Dendritic cell treated with granulocyte-macrophage colony-stimulating factor and Interleukin-4, amounts not matched to agents 40 ng/mL and 50 ng/mL, for 4 days (primary cell): ENCODE results near the gene PCNP.
"Not testable (repeated sequence)": the region's sequence is repeated elsewhere in the genome, so short reads cannot be mapped to it uniquely, and the experiment has no call there.

ENCODE experiments used
- H3K27ac Mint-ChIP-seq: one replicate; pipeline ENCODE4 v1.8.0; 2022; ENCODE audit warnings: mild to moderate bottlenecking, mixed read lengths
- H3K27me3 Mint-ChIP-seq: one replicate; pipeline ENCODE4 v1.8.0; 2022; ENCODE audit warnings: mild to moderate bottlenecking, mixed read lengths
- H3K36me3 Mint-ChIP-seq: one replicate; pipeline ENCODE4 v1.8.0; 2022; ENCODE audit warnings: low read depth, mixed read lengths
- H3K4me1 Mint-ChIP-seq: one replicate; pipeline ENCODE4 v1.8.0; 2022; ENCODE audit warnings: low read depth, mixed read lengths
- H3K4me3 Mint-ChIP-seq: one replicate; pipeline ENCODE4 v1.8.0; 2022; ENCODE audit warnings: mild to moderate bottlenecking, moderate library complexity, mixed read lengths
- H3K9me3 Mint-ChIP-seq: one replicate; pipeline ENCODE4 v1.8.0; 2022; ENCODE audit warnings: mixed read lengths
- intact Hi-C: fragments of 100-400 bp; cut with micrococcal nuclease; formaldehyde crosslinking; loops from one replicate; pipeline ENCODE4 v1.15.0; 2022

The PCNP gene

DNA sequence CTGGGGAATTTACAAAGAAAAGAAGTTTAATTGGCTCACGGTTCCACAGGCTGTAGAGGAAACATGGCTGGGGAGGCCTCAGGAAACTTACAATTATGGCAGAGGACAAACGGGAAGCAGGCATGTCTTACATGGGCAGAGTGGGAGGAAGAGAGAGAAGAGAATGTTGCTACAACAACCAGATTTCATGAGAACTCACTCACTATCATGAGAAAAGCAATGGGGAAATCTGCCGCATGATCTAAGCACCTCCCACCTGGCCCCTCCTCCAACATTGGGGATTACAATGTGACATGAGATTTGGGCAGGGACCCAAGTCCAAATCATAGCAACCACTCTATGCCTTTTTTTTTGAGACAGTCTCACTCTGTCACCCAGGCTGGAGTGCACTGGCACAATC is 28.8 kb downstream of the PCNP start:
- no peaks in the 10 kb centered on the region for H3K27me3 Mint-ChIP-seq
- intact Hi-C loops: no loop called here
- H3K36me3 Mint-ChIP-seq: peaks cover 6% of the 10 kb centered on the region
- no peaks in the 10 kb centered on the region for H3K4me1 Mint-ChIP-seq
- no peak overlapping the region for H3K27ac Mint-ChIP-seq
- H3K4me3 Mint-ChIP-seq: no peak overlapping the region
- no peaks in the 10 kb centered on the region for H3K9me3 Mint-ChIP-seq

DNA sequence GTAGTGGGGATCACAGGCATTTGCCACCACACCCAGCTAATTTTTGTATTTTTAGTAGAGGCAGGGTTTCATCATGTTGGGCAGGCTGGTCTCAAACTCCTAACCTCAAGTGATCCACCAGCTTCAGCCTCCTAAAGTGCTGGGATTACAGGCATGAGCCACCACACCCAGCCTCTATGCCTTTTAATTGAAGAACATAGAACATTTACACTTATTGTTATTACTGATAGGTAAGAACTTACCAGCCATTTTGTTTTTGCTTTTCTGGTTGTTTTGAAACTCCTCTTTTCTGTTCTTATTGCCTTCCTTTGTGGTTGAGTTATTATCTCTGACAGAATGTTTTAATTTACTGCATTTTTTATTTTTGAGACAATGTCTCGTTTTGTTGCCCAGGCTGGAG is 29.2 kb downstream of the PCNP start:
- Mint-ChIP-seq H3K27me3 (no peaks in the 10 kb centered on the region), H3K9me3 (no peaks in the 10 kb centered on the region), H3K36me3 (peaks cover 6% of the 10 kb centered on the region), H3K4me1 (no peaks in the 10 kb centered on the region), H3K27ac (no peak overlapping the region), H3K4me3 (no peak overlapping the region)
- intact Hi-C loops: no loop called here

DNA sequence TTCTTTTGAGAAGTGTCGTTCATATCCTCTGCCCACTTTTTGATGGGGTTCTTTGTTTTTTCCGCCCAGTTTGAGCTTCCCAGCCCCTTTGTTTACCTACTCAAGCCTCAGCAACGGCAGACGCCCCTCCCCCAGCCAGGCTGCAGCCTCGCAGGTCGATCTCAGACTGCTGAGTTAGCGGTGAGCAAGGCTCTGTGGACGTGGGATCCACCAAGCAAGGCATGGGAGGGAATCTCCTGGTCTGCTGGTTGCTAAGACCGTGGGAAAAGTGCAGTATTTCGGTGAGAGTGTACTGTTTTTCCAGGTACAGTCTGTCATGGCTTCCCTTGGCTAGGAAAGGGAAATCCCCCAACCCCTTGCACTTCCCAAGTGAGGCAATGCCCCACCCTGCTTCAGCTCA is 31.4 kb downstream of the PCNP start:
- H3K27me3 Mint-ChIP-seq, H3K36me3 Mint-ChIP-seq, intact Hi-C loops, H3K27ac Mint-ChIP-seq, H3K4me1 Mint-ChIP-seq, H3K9me3 Mint-ChIP-seq, H3K4me3 Mint-ChIP-seq: not testable (repeated sequence)

GRCh38 chr3:101611023-101611422 is 37.0 kb downstream of the PCNP start:
- no peak overlapping the region for H3K27ac Mint-ChIP-seq
- no peak overlapping the region for H3K4me3 Mint-ChIP-seq
- no peaks in the 10 kb centered on the region for H3K36me3 Mint-ChIP-seq
- intact Hi-C loops: no loop called here
- no peaks in the 10 kb centered on the region for H3K4me1 Mint-ChIP-seq
- H3K9me3 Mint-ChIP-seq: no peaks in the 10 kb centered on the region
- no peaks in the 10 kb centered on the region for H3K27me3 Mint-ChIP-seq

DNA sequence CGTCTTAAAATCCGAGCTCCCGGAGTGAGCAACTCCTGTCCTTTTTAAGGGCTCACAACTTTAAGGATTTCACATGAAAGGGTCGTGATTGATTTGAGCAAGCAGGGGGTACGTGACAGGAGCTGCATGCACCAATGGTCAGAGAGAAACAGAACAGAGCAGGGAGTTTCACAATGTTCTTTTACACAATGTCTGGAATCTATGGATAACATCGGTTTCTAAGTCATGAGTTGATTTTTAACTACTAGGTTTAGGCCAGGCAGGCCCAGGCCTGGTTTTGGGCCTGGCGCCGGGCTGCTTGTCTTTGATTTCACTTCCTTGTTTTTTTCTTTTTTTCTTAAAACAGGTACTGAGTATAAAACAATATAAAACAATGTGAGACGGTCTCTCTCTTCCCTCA is 39.0 kb downstream of the PCNP start:
- H3K36me3 Mint-ChIP-seq, H3K27ac Mint-ChIP-seq, H3K4me3 Mint-ChIP-seq, H3K9me3 Mint-ChIP-seq, H3K27me3 Mint-ChIP-seq, H3K4me1 Mint-ChIP-seq, intact Hi-C loops: not testable (repeated sequence)

GRCh38 chr3:101615525-101615924 is 41.5 kb downstream of the PCNP start:
- Mint-ChIP-seq H3K4me1 (no peaks in the 10 kb centered on the region), H3K9me3 (peaks cover 10% of the 10 kb centered on the region), H3K27me3 (no peaks in the 10 kb centered on the region), H3K4me3 (no peak overlapping the region), H3K36me3 (no peaks in the 10 kb centered on the region), H3K27ac (no peak overlapping the region)
- intact Hi-C loops: no loop called here

GRCh38 chr3:101617478-101617877 is 43.5 kb downstream of the PCNP start:
- Mint-ChIP-seq H3K9me3 (peaks cover 10% of the 10 kb centered on the region), H3K36me3 (no peaks in the 10 kb centered on the region)

DNA sequence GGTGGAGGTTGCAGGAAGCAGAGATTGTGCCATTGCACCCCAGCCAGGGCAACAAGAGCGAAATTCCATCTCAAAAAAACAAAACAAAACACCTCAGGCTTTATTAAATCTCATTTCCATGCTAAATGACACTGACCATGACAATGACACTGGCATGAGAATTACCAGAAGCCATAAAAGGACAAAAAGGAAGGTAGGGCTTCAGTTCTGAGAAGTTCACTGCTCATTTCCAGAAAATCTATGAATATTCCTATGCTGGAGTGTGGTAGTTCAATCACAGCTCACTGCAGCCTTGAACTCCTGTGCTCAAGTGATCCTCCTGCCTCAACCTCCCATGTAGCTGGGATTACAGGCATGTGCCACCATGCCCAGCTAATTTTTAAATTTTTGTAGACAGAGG is 44.7 kb downstream of the PCNP start:
- no peaks in the 10 kb centered on the region for H3K27me3 Mint-ChIP-seq
- H3K36me3 Mint-ChIP-seq: no peaks in the 10 kb centered on the region
- H3K9me3 Mint-ChIP-seq: peaks cover 10% of the 10 kb centered on the region
- H3K27ac Mint-ChIP-seq: no peak overlapping the region
- H3K4me3 Mint-ChIP-seq: no peak overlapping the region
- intact Hi-C loops: no loop called here
- no peaks in the 10 kb centered on the region for H3K4me1 Mint-ChIP-seq

More at GRCh38 chr3:101617478-101617877, 43.5 kb downstream of the PCNP start:
- intact Hi-C loops: no loop called here
- Mint-ChIP-seq H3K27me3 (no peaks in the 10 kb centered on the region), H3K4me1 (no peaks in the 10 kb centered on the region), H3K4me3 (no peak overlapping the region), H3K27ac (no peak overlapping the region)

DNA sequence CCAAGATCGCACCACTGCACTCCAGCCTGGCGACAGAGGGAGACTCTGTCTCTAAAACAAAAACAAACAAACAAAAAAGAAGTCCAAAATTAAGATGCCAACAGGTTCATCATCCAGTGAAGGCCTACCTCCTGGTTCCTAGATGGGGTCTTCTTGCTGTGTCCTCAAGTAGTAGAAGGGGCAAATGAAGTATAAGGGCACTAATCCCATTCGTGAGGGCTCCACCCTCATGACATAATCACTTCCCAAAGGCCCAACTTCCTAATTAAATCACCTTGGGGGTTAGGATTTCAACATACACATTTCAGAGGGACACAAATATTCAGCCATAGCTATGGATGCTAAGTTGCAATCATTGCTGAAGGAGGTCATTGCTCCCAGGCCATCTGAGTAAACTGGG is 45.8 kb downstream of the PCNP start:
- intact Hi-C loops: no loop called here
- Mint-ChIP-seq H3K4me1 (no peaks in the 10 kb centered on the region), H3K27me3 (no peaks in the 10 kb centered on the region), H3K4me3 (no peak overlapping the region), H3K27ac (no peak overlapping the region), H3K36me3 (no peaks in the 10 kb centered on the region), H3K9me3 (peaks cover 12% of the 10 kb centered on the region)

GRCh38 chr3:101623656-101624055 is 49.7 kb downstream of the PCNP start:
- Mint-ChIP-seq H3K4me1 (no peaks in the 10 kb centered on the region), H3K27me3 (no peaks in the 10 kb centered on the region), H3K27ac (no peak overlapping the region), H3K4me3 (no peak overlapping the region), H3K36me3 (no peaks in the 10 kb centered on the region), H3K9me3 (peaks cover 20% of the 10 kb centered on the region)
- intact Hi-C loops: no loop called here

DNA sequence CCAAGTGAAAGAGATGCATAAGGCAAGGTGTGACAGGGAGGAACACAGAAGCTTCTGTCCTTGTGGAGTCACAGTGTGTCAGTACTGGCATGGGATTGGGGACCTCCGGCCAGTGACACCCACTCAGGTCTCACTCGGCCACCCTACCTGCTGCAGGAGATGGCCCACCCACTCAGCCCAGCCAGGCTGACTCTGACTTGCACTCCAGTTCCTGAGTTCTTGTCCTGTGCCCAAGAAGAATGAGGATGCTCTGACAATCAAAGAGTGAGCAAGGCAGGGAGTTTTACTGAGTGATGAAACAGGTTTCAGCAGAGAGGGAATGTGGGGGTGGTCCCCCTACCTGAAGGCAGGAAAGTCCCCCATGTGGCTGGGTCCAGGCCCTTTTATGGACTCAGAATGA is 50.9 kb downstream of the PCNP start:
- peaks cover 13% of the 10 kb centered on the region for H3K9me3 Mint-ChIP-seq
- H3K27me3 Mint-ChIP-seq: no peaks in the 10 kb centered on the region
- H3K36me3 Mint-ChIP-seq: no peaks in the 10 kb centered on the region
- intact Hi-C loops: no loop called here
- no peak overlapping the region for H3K27ac Mint-ChIP-seq
- no peaks in the 10 kb centered on the region for H3K4me1 Mint-ChIP-seq
- no peak overlapping the region for H3K4me3 Mint-ChIP-seq

DNA sequence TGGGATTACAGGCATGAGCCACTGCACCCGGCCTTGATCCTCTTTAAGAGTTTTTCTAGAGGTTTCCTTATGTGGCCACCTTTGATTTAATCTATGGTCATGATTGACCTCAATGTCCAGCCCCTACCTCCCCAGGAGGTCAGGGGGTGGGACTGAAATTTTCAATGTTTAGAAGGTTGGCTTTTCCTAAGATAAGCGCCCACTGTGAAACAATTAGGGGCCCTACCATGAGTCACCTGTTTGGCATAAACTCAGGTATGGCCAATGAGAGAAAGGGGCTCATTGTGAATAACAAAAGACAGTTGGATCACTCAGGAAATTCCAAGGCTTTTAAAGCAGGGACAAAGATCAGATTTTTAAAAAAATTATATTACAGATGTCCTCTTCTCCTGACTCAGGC is 51.9 kb downstream of the PCNP start:
- no peaks in the 10 kb centered on the region for H3K36me3 Mint-ChIP-seq
- intact Hi-C loops: no loop called here
- no peak overlapping the region for H3K4me3 Mint-ChIP-seq
- no peaks in the 10 kb centered on the region for H3K4me1 Mint-ChIP-seq
- H3K27me3 Mint-ChIP-seq: no peaks in the 10 kb centered on the region
- peaks cover 11% of the 10 kb centered on the region for H3K9me3 Mint-ChIP-seq
- no peak overlapping the region for H3K27ac Mint-ChIP-seq

DNA sequence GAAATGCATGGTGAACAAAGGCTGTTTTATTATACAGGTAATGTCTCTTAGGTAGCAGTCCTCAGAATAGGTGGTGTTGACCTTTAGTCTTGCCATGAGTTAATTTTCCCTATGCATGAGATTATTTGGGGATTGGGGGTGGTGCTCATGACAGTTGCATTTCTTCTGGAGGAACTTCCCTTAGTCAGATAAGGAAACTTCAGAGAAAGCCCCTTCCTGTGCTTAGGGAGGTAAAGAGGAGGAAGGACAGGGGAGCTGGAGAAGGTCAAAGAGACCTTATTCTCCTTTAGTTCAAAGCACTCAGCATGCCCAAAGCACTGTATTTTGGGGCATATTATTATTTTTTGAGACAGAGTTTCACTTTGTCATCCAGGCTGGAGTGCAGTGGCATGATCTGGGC is 55.2 kb downstream of the PCNP start:
- Mint-ChIP-seq H3K27ac (no peak overlapping the region), H3K4me3 (no peak overlapping the region), H3K27me3 (no peaks in the 10 kb centered on the region), H3K9me3 (peaks cover 11% of the 10 kb centered on the region), H3K4me1 (no peaks in the 10 kb centered on the region), H3K36me3 (no peaks in the 10 kb centered on the region)
- intact Hi-C loops: no loop called here

GRCh38 chr3:101631098-101631796 is 57.3 kb downstream of the PCNP start:
- no peak overlapping the region for H3K4me3 Mint-ChIP-seq
- intact Hi-C loops: no loop called here

GRCh38 chr3:101631959-101632358 is 58.0 kb downstream of the PCNP start:
- H3K4me1 Mint-ChIP-seq, H3K36me3 Mint-ChIP-seq, H3K27me3 Mint-ChIP-seq, intact Hi-C loops, H3K9me3 Mint-ChIP-seq, H3K4me3 Mint-ChIP-seq, H3K27ac Mint-ChIP-seq: not testable (repeated sequence)

More at GRCh38 chr3:101631098-101631796, 57.3 kb downstream of the PCNP start:
- Mint-ChIP-seq H3K27me3 (no peaks in the 10 kb centered on the region), H3K4me1 (peaks cover 1% of the 10 kb centered on the region), H3K9me3 (no peaks in the 10 kb centered on the region), H3K36me3 (no peaks in the 10 kb centered on the region), H3K27ac (no peak overlapping the region)
